ENCODE results near the gene GALNT10.

GALNT10 gene

DNA sequence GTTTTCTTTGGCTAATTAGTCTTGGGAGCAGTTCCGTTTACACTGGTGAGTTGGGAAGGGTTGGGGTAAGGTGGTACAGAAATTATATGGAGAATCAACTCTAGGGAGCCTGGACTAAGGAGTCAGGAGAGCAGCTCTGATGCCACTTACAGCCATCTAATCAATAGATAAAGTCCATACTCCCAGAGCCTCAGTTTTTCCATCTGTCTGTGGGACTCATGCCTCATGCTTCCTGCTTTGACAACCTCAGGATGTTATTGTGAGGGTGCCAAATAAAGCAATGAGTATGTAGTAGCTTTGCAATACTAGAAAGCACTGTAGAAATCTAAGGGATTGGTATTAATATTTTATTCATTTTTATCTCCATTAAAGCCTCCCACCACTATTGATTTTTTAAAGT lies 105.0 kb downstream of the GALNT10 start:
- no peak for DNase-seq (ENCODE audit: low spot score)

DNA sequence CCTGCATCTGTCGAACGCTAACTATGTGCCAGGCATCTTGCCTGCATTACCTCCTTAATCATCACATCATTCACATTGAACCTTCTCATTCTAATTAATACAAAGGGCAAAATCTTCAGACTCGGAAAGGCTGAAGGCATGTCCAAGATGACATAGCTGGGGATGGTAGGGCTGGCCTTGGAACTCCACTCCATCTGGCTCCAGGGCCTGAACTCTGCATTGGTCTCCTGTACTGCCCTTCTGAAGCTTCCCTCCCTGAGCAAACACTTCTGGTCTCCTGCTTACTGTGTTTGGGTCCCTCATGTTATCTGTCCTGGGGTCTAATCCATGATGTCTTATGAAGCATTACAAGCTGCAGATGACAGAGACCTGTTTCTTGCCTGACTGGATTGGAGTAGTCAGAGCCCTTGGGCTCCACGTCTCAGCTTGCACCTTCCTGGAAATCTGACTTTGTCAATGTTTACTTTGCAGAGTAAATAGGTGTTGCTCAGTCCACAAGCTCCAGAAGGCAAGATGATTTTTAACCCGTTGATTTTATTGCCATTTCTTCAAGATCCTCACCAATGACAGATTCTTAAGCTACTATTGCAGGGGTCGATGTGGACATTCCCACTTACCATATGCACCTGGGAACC lies 106.1 kb downstream of the GALNT10 start:
- DNase-seq (ENCODE audit: low spot score), result no peak

DNA sequence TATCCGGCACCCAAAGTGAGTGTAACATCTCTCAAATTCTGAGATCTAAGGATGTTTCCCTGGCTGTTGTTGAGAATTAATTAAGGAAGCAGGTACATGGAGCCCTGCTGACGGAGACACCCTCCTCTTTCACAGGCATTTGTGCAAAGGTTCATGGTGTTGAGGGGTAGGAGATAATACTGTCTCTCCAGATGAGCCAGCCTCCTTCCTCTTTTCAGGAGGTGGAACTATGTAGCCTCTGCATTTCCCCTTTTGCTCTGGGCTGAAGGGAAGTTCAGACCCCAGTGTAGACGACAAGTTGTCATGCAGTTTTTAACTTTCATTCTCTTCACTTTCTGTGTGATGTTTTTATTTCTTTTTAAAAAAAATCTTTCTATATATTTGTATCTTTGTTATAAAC lies 107.5 kb downstream of the GALNT10 start:
- no peak for DNase-seq (ENCODE audit: low spot score)

DNA sequence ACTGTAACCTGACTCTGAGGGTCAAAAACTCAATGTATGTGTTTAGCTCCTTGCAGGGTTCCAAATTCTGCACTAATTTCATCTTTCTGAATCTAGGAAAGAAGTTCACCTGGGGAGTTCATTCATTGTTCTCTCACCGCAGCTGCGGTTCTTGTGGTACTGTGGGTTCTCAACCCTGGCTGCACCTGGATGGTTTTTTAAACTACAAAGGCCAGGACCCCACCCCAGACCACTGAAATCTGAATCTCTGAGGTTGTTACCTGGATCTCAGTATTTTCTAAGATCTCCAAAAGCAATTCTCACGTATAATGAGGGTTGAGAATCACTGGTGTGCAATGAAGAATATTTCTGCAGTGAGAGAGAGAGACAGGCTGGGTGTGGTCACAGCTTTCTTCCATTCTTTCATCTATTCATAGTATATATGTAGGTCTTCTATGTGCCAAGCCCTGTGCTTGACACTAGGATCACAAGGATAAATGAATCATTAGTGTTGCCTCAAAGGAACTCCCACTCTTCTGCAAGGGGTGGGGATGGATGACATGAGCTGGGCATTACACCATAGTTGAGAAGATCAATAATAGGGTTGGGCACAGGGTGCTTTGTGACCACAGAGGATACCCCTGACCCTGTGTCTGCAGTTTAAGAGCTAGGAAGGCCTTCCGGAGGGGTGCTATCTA lies 109.8 kb downstream of the GALNT10 start:
- DNase-seq (ENCODE audit: low spot score), result no peak

DNA sequence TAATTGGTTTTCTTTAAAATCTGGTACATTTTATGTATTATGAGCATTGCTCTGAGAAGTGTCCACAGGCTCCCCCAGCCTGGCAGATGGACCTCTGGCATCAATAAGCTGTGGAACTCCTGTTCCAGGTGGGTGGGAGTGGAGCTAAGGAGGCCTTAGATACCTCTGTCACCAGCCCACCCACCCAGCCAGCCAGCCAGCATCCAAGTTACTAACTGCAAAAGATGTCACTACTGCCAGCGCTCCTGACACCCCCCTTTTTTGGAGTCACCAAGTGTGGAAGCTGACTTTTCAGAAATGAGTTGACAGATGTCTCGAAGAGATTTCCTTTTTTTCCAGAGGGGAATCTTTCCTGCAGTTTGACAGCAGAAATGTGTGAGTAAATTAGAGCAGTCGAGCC lies 111.2 kb downstream of the GALNT10 start:
- no peak for DNase-seq (ENCODE audit: low spot score)

DNA sequence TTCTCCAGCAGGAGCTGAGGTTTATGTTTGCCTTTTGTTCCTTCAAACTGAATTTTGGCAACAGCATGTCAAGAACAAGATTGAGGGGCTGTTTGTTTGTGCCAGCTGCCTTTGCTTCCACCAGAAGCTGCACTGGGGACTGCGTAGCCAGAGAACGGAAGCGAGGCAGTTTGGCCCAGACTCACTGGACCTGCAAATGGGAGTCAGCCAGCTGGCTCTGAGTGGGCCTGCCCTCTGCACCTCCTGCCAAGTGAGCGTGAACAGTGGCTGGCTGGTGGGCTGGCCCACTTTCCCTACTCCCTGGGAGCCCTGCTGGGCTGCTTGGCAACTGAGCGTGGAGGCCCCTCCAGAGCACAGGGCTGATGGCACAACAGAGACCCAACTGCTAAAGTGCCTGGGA lies 111.6 kb downstream of the GALNT10 start:
- DNase-seq (ENCODE audit: low spot score), result no peak

DNA sequence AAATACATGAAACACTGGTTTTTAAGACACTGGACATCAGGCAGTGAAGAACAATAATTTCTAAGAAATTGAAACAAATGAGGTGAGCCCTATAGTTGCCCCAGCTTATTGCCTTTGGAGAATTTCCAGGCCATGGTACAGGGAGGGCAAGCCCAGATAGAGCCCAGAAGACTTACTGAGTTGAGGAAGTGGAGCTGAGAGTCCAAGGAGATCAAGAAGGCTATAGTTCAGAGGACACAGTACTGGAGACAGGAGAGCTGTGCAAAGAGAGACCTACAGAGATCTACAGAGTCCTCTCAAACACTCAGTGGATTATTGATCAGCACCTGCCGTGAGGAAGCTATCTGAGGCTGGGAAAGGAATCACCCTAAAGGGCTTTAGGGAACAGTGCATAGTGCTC lies 112.6 kb downstream of the GALNT10 start:
- no peak for DNase-seq (ENCODE audit: low spot score)

DNA sequence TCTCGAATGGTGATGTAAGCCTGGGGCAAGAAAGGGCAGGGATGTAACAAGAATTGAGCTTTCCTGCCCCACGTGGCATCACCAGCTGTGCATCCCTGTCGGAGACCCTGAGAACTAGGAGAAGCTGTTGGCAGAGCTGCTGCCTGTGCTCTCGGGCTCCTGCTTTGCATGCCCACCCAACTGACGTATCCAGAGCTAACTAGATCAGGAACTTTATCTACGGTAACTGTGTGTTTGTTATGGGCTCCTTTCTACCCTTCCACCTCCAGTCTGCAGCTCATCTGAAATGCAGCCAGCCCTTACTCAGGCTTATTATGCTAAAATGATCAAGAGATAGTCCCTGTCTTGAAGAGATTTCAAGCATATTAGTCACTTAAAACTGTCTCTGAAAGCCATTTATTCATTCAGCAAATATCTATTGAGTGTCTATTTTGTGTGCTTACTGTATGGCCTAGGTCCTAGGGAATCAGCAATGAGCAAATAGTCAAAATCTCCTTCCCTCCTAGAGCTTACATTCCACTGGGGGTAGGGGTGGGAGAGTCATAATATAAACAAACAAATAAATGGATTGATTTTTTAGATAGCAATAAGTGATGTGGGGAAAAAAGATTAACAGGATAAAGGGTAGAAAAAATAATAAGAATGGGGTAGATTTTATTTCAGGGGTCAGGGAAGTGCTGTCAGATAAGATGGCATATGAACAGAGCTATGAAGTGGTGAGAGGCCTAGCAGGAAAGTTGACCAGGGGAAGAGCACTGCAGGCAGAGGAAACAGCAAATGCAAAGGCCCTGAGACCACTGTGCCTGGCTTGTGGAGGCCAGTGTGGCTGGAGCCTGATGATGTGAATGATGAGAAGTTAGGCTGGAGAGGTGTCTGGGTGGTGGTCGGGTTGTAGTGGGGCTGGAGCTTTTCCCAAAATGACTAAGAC lies 118.2 kb downstream of the GALNT10 start:
- DNase-seq (ENCODE audit: low spot score), result peak; percentile 6

DNA sequence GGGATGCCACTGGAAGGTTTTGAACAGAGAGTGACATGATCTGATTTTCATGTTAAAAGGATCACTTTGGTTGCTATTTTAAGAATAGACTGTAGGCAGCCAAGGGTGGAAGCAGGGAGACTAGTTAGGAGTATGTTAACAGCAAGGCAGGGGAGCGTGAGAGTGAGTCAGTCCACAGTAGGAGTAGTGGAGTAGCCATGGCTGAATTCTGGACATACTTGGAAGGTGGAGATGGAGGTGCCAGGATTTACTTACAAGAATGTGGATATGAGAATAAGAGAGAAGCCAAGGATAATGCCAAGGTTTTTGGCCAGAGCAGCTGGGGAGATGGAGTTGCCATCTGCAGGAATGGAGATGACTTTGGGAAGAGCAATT lies 118.8 kb downstream of the GALNT10 start:
- no peak for DNase-seq (ENCODE audit: low spot score)

DNA sequence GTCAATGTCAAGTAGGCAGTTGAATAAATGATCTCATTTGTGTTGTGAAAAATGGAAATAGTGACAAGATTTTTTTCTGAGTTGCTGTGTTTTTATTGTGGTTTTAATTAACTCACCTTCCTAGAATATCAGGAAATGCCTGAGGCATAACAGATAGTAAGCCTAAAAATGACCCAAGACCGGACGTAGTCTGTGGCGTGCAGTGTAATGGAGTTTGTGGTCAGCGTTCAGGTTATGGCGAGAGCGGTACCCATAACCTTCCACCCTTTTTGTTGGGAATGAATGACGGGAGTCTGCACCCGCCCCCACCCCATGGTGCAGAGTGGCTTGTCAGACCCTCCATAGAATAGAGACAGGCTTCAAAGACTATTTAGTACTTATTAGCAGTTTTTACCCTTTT lies 119.3 kb downstream of the GALNT10 start:
- DNase-seq (ENCODE audit: low spot score), result no peak

DNA sequence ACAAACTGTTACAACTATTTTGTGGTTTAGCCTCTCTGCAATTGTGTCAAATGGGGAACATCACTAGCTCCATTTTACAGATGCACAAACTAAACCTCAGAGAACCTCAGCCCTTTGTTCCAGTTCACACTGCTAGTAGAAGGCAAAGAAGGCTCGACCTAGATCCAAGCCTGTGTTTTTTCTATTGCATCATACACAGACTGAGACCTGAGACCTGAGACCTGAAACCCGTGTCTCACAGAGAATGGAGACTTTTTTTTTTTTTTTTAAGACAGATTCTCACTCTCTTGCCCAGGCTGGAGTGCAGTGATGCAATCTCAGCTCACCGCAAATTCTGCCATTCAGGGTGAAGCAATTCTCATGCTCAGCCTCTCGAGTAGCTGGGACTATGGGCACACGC lies 120.8 kb downstream of the GALNT10 start:
- DNase-seq (ENCODE audit: low spot score), result no peak

DNA sequence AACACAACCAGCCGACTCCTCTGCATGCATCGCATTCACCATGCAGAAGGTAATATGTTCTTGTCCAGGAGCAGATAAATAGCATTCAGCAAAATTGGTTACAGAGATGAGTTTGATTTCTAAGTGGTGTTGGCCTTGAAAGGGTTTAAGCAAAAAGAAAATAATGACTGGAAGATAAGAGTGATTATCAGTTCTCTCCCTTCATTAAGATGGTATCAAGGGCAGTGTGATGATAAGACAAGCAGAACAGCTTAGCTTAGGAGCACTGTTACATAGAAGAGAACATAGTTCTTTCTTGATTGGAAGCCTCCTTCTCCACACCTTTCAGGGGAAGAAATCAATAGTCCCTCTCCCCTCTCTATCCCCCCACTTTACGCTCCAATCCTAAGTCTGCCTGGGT lies 121.5 kb downstream of the GALNT10 start:
- DNase-seq (ENCODE audit: low spot score), result no peak

DNA sequence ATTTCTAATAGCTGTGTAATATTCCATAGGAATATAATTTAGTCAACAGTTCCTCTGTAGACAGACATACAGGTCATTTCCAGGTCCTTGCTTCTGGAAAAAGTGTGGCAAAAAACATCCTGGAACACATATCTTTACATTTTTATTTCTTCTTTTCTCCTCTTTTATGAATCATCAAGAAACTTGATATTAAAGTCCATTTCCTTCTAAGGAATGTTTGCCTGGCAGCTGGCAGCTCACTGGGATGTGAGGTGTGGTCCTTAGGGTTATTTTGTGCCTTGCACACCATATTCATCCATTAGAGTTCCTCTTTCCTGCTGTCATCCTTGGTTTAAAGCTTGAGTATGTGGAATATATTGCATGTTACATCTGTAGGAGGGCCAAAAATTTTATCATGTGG lies 122.0 kb downstream of the GALNT10 start:
- DNase-seq (ENCODE audit: low spot score), result no peak

DNA sequence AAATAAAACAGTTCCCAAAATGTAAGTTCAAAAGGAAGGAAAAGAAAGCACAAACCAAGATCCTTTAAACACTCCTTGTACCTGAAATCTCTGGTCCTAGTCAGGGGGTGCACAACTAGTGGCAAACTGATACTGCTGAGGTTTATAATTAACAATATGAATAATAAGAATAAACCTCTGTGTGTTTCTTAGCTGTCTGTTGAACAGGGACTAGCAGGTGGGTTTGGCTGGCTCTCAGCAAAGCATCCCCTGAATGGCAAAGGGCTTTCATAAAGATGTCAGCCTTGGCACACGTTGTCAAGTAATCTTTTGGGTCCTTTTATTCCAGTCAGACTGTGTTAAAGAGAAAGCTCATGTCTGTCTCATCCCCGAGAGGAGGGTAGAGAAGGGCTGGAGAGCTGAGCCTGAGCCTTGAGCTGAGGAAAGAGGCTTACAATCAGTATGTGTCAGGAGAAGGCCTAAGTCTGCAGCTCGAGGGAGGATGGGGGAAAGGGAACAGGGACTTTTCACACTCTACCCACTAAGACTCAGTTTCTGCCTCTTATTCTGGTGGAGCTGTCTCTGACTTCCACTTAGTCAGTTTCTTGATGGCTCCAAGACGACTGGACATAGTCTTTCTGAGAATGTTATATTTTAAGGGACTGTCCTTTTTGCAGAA lies 123.0 kb downstream of the GALNT10 start:
- DNase-seq (ENCODE audit: low spot score), result no peak

DNA sequence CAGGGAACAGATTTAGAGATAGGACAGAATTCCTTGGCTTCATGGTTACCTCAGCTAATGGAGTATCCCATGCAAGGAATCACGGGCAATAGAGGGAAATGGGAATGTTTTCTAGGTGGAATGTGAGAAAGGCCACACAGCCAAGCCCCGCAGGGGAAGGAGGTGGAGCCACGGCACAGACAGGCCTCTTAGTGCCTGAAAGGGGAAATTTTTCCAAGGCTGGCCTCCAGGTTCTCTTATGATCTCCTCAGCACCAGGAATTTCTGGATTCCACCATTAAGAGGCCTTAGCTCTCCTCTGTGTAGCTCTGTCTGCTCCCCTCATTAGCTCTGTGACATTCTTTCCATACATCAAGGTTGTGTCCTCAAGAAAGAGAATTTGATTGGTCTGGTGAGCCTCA lies 124.7 kb downstream of the GALNT10 start:
- no peak for DNase-seq (ENCODE audit: low spot score)

DNA sequence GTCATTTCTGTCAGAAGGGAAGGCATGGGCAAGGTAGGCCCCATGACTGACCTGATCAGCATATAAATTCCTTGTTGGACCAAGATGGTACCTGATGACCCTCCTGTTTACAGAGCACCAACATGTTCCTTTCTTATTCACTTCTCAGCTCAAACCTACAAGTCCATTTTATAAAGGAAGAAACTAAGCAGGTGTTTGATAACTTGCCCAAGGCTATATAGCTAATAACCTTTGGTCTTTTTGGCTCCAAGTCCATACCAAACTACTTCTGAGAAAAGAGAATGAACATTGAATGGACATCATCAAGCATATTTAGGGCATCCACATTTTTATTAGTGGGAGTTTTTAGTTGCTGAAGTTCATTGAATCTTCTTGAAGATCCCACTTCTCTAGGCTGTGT lies 125.2 kb downstream of the GALNT10 start:
- no peak for DNase-seq (ENCODE audit: low spot score)

DNA sequence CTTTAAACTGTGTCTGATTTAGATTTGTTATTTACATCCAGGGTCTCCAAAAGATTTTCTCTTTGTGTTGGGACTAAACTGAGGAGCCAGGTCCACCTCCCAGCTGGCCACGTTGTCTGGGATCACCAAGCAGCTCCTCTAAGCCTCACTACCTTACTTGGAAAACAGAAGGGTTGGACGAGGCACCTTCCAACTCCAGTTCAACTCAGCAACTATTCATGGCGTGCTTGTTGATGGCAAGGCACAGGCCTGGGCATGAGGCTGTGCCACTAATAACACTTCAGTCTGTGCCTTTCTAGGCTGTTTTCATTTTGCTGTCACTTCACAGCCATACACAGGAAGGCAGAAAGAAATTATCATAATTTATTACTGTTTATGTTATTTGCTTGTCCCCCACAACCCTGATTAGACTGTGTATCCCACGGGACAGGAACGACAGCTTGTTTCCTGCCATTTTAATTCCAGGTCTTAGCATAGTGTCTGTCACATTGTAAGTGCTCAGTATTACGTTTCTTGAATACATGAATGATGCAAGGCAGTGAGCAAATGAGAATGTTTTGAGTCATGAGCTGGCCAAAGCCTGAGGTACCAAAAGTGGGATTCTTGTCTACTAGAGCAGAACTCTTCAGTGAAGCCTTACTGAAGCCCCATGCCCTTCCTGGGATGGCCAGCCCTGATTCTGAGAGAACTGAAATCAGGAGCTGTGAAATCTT lies 125.8 kb downstream of the GALNT10 start:
- DNase-seq (ENCODE audit: low spot score), result no peak

DNA sequence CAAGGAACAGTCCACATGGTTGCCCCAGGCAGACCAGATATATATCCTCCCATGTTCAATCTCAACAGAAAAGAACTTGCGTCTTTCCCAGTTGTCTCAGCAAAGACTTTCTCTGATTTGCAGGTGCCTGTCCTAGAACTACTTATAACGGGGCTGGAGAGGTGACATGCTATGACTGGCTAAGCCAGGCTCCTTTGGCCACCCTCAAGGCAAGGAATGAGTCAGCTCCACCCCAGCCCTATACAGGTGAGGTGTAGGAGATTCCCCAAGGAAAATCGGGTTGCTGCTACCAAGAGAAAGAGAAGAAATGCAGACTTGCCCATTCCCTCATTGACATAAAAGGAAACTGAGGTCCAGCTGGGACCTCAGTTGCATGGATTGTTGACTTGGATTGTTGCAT lies 127.4 kb downstream of the GALNT10 start:
- no peak for DNase-seq (ENCODE audit: low spot score)

DNA sequence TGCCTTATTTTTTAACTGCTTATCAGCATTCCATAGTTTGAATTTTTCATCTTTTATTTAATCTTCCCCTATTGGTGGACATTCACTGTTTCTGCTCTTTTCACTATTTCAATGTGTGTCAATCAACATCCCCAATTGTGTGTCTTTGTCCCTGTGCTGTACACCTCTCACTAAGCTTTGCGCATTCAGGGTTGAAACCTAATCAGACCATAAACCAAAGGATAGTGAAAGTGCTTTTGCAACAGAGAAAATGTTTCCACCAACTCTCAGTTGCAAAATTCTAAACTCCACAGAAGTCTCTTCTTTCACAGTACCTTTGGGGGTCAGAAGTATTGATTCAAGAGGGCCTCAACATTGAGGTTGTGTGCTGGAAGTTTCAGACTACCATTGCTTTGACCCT lies 128.2 kb downstream of the GALNT10 start:
- DNase-seq (ENCODE audit: low spot score), result no peak

DNA sequence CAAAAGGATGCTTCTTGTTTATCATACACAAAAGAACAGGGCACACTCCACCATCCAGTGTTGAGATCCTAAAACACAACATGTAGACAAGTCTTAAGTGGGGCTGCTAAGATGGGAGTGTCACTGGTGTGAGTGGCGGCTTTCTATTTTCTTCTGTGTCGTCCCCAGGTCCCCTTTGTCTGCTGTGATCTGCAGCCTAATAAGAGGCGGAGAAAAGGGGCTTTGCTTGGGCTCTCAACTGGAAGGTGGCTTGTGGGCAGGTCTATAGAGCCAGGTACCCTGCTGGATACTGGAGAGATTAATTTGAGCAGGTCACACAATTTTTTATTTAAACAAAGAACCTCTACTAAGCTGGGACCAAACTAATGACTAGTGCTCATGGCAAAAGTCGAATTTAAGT lies 129.2 kb downstream of the GALNT10 start:
- no peak for DNase-seq (ENCODE audit: low spot score)

DNA sequence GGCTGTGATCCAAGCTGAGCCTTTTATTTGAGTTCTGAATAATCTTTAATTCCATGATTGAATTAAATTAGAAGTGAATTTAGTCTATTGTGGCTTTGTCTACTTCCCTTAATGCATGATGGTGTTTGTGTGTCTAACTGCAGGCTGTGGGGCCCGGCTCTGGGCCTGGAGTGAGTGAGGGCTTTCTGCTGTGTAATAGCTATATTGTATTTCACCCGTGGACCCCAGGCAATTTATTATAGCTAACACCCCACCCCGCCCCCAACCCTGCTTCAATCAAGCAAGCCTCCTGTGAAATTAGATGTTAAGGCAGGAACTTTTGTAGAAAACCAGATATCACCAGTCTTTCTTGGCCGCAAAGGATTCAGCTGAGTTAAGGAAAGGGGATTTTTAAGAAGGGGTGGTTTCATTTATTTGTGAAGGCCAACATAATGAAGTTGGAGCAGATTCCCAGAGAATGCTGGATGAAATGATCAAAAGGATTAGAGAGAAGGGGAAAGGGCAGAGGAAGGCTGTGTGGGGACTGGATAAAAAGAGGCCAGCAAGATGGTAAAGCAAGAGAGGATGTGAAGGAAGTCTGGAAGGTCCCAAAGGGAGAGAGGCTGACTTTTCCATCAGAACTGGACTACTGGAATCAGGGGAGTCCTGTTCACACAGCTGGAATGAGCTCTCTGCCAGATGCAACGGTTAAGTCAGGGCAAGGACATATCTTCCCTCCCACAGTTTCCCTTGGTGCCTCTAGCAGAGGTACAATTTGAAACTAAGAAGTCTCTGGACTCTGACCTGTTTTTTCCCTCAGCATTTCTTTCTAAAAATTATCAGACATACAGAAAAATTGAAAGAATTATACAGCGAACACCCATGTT lies 129.9 kb downstream of the GALNT10 start:
- DNase-seq (ENCODE audit: low spot score), result no peak
